Lower leg skin (tissue), 4 donors: ENCODE data around the gene HTR2B. TPM values are rescaled to one million over a fixed set of nuclear protein-coding genes. Genes with fewer than 3 reads are reported as not detected.

Experiments used
- DNase-seq, 2 donors: peaks; one replicate each; pipeline ENCODE4 v3.0.0-alpha.2; 2019; ENCODE audit warnings: low spot score in 2 of 2
- H3K4me3 ChIP-seq: fragments of 200-600 bp; sonication (generic); 2 replicates; pipeline ENCODE4 v1.5.1; 2017; ENCODE audit warnings: mild to moderate bottlenecking, low read depth; ENCODE audit not compliant: poor library complexity, severe bottlenecking
- POLR2A ChIP-seq, 2 donors: fragments of 450-650 bp; IDR thresholded peaks; one replicate each; pipeline ENCODE4 v1.6.1; 2016 to 2017; ENCODE audit warnings: antibody characterized with exemption in 2 of 2, mild to moderate bottlenecking in 1 of 2, moderate library complexity in 1 of 2
- WGBS, 2 donors: methylation state at CpG; one replicate each; pipeline ENCODE4 v1.1.5; 2018; 5-methylcytosine and 5-hydroxymethylcytosine counted together
- intact Hi-C: fragments of 100-400 bp; cut with DNase I; formaldehyde crosslinking; loops from one replicate; pipeline ENCODE4 v1.15.0; 2023; ENCODE audit warnings: low total_unique reads
- total RNA-seq, 4 donors: library from RNA; depleted of rRNA; stranded (reverse); fragments of >200 nt; gene quantifications; one replicate each; pipeline ENCODE4 v1.1.0, GENCODE V29; 2016
- TF ChIP-seq, protein P1 (sequence below), 3 donors: fragments of 450-650 bp; IDR thresholded peaks; one replicate each; pipeline ENCODE4 v1.5.1; 2016; ENCODE audit warnings: antibody characterized with exemption in 3 of 3, mild to moderate bottlenecking in 3 of 3, moderate library complexity in 2 of 3

HTR2B gene
- total RNA-seq, 4 donors from 2014 or later, result 0.10 to 0.46 TPM; not detected in 2

DNA sequence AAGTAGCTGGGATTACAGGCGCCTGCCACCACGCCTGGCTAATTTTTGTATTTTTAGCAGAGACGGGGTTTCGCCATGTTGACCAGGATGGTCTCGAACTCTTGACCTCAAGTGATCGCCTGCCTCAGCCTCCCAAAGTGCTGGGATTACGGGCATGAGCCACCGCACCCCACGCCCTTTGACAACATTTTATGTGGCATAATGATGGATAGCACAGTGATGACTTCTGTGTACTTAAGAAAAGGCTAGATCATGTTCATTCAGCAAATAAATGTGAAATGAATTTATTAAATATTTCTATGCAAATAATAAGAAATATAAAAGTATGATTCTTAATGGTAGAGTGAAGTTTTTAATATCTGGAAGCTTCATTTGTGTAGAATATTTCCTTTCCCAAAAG is 2.6 kb upstream of the HTR2B start:
- intact Hi-C loops, result no loop called here
- TF ChIP-seq POLR2A (IDR thresholded peaks at IDR 0.05), result no peak
- TF ChIP-seq, protein P1, sequence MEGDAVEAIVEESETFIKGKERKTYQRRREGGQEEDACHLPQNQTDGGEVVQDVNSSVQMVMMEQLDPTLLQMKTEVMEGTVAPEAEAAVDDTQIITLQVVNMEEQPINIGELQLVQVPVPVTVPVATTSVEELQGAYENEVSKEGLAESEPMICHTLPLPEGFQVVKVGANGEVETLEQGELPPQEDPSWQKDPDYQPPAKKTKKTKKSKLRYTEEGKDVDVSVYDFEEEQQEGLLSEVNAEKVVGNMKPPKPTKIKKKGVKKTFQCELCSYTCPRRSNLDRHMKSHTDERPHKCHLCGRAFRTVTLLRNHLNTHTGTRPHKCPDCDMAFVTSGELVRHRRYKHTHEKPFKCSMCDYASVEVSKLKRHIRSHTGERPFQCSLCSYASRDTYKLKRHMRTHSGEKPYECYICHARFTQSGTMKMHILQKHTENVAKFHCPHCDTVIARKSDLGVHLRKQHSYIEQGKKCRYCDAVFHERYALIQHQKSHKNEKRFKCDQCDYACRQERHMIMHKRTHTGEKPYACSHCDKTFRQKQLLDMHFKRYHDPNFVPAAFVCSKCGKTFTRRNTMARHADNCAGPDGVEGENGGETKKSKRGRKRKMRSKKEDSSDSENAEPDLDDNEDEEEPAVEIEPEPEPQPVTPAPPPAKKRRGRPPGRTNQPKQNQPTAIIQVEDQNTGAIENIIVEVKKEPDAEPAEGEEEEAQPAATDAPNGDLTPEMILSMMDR (IDR thresholded peaks at IDR 0.05), result no peak
- no peak for DNase-seq
- H3K4me3 ChIP-seq, result no peak overlapping the region
- 98 to 100% methylated on average over 9 of the region's 9 CpGs for WGBS, 2 donors

DNA sequence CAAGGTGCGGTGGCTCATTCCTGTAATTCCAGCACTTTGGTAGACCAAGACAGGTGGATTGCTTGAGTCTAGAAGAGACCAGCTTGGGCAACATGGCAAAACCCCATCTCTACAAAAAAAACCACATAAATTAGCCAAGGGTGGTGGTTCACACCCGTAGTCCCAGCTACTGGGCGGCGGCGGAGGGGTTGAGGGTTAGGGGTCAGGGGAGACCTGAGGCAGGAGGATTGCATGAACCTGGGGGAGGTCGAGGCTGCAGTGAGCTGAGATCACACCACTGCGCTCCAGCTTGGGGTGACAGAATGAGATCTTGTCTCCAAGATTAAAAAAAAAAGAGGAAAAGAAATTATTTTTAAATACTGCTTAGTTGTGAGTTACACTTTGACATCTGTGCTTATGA is 1.3 kb upstream of the HTR2B start:
- H3K4me3 ChIP-seq, result no peak overlapping the region
- intact Hi-C loops, result no loop called here
- DNase-seq, result no peak
- 92 to 94% methylated on average over 7 of the region's 7 CpGs for WGBS, 2 donors
- TF ChIP-seq, protein P1 (IDR thresholded peaks at IDR 0.05), result no peak
- TF ChIP-seq POLR2A (IDR thresholded peaks at IDR 0.05), result no peak

DNA sequence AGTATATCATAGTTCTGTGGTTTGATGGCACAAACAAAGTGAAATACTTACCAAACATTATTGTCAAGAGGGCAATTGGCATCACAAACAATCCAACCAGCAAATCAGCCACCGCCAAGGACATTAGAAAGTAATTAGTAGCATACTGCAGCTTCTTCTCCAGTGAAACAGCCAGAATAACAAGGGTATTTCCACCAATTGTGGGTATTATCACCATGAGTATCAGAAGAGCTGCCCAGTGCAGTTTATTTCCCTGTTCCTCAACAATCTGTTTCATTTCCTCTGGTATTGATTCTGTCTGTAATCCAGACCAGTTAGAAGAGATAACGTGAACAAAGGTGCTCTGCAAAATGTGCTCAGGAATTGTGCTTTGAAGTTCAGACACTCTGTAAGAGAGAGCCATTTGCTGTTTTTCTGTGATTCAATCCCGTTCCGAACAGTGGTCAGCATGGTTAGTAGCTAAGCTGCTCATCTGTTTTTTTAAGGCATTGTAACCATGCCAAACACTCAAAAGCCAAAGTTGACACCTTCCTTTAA is 1.4 kb downstream of the HTR2B start:
- DNase-seq, result no peak
- 64 to 65% methylated on average over 4 of the region's 4 CpGs for WGBS, 2 donors
- TF ChIP-seq, protein P1 (IDR thresholded peaks at IDR 0.05), result no peak
- no peak for TF ChIP-seq POLR2A (IDR thresholded peaks at IDR 0.05)
- no peak overlapping the region for H3K4me3 ChIP-seq
- intact Hi-C loops, result no loop called here

DNA sequence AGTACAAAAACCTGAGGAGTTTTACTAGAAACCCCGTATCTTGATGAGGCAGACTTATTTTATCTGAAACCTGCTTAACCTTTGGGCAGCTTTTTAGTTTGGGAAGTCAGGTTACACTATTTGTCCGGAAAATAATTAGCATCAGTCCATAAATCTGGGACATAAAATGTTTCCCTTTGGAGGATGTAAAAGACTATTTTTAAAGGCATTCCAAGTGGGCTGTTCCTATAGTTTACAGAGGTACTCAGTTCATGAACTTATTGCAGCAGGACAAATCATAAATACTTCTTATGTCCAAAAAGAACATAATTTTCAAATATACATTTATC is 6.3 kb downstream of the HTR2B start:
- no peak for TF ChIP-seq POLR2A (IDR thresholded peaks at IDR 0.05)
- TF ChIP-seq, protein P1 (IDR thresholded peaks at IDR 0.05), result no peak
- H3K4me3 ChIP-seq, result no peak overlapping the region
- WGBS, 2 donors, result 88 to 94% methylated on average over 2 of the region's 2 CpGs
- intact Hi-C loops, result no loop called here
- no peak for DNase-seq

DNA sequence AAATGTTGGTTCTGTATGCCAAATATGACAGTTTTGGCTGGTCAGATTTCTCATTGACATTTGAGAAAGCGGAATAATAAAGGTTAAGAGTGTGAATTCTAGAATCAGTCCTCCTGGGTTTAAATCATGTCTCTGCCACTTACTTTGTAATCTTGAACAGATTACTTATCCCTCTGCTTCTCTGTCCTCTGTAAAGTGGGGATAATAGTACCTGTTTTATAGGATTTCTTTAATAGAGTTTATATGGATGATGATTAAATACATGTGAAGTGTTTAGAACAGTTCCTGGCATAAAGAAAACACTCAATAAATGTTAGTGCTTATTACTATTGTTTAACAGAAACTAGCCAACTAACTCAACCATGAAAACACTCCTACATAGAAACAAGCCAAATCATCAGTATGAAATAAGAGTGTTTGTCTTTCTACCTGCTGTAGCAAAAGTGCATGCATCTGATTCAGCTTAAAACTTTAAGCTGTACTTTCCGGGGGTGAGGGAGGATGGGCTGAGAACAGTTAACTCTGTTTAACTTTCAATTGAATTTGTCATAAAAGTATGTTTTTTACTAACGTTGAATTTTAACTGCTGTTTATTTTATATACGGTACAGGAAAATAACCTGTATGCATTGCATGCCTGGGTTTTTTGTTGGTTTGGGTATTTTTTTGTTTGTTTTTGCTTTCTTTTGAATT is 6.8 kb downstream of the HTR2B start:
- intact Hi-C loops, result no loop called here
- 81 to 82% methylated on average over 4 of the region's 4 CpGs for WGBS, 2 donors

More for the DNA sequence above, 6.8 kb downstream of the HTR2B start:
- no peak overlapping the region for H3K4me3 ChIP-seq
- TF ChIP-seq, protein P1 (IDR thresholded peaks at IDR 0.05), result no peak
- no peak for TF ChIP-seq POLR2A (IDR thresholded peaks at IDR 0.05)
- DNase-seq, result no peak
